ENCODE data around the gene SPDEF.

Gene SPDEF

GRCh38 chr6:34489207-34489805 is 66.8 kb downstream of the SPDEF start:
- no peak overlapping the region for H3K4me3 ChIP-seq (ENCODE audit: low read depth, low read length)
- no peak for DNase-seq (ENCODE audit: low read depth)
- TF ChIP-seq CTCF (conservative IDR thresholded peaks at IDR 0.05; ENCODE audit: low read depth, low read length), result no peak

Measured in choroid plexus epithelial cell (primary cell).